Measurements from ENCODE around the gene CLRN2. TPM values are rescaled to one million over a fixed set of nuclear protein-coding genes. Genes with fewer than 3 reads are reported as not detected.

CLRN2 gene
- total and polyA plus RNA-seq, 2 donors (not counting 3 experiments of a cell fraction or from before 2014, with no cell fraction given): not detected

- Histone ChIP-seq H3K9ac (replicated peaks; ENCODE audit: extremely low read depth, insufficient read depth, low read length) (no peak overlapping the region), H3K27ac (ENCODE audit: insufficient read depth, low read depth, low read length) (no peak overlapping the region), H3K79me2 (ENCODE audit: control insufficient read depth, insufficient read depth, low read length) (peaks cover 2% of the 10 kb centered on the region), H3K9me1 (replicated peaks; ENCODE audit: control insufficient read depth, extremely low read depth, insufficient read depth, low read length) (no peaks in the 10 kb centered on the region), H4K20me1 (replicated peaks; ENCODE audit: control insufficient read depth, extremely low read depth, insufficient read depth, low read length) (no peaks in the 10 kb centered on the region), H3K36me3 (ENCODE audit: control insufficient read depth in 2 of 2, extremely low read depth in 1 of 2, insufficient read depth in 2 of 2, low read length in 2 of 2) (peaks cover 8 to 14% of the 10 kb centered on the region in 2 experiments), H3K4me2 (ENCODE audit: insufficient read depth, low read length) (no peak overlapping the region), H3K27me3 (ENCODE audit: control insufficient read depth in 2 of 2, insufficient read depth in 2 of 2, low read length in 2 of 2) (no peaks in the 10 kb centered on the region), H3K4me1 (ENCODE audit: control insufficient read depth, extremely low read depth, insufficient read depth, low read length) (peaks cover 9% of the 10 kb centered on the region), H3K9me3 (replicated peaks; ENCODE audit: control insufficient read depth, insufficient read depth, low read length) (no peaks in the 10 kb centered on the region), H2AFZ (ENCODE audit: low read depth, low read length) (no peak overlapping the region), H3K4me3 (replicated peaks in 1 of 3; ENCODE audit: insufficient read depth in 1 of 3, low read depth in 1 of 3, low read length in 3 of 3) (no peak overlapping the region)
- TF ChIP-seq JUN (IDR thresholded peaks at IDR 0.05; ENCODE audit: borderline replicate concordance, insufficient read depth, insufficient read length, low read depth): no peak
- TF ChIP-seq POLR2AphosphoS5 (IDR thresholded peaks at IDR 0.05; ENCODE audit: insufficient read depth, low read depth, low read length): no peak
- TF ChIP-seq EZH2 (IDR thresholded peaks at IDR 0.05; ENCODE audit: borderline replicate concordance, low read depth, low read length, severe bottlenecking): no peak
- TF ChIP-seq POLR2A (IDR thresholded peaks at IDR 0.05; ENCODE audit: low read depth, low read length): no peak
- TF ChIP-seq CTCF (IDR thresholded peaks at IDR 0.05; ENCODE audit: extremely low read depth in 1 of 2, insufficient read depth in 1 of 2, low read depth in 1 of 2, low read length in 2 of 2): no peak
- no peak for TF ChIP-seq GATA2 (IDR thresholded peaks at IDR 0.05; ENCODE audit: insufficient read depth, insufficient read length, low read depth, low read length)
- TF ChIP-seq, protein P1, sequence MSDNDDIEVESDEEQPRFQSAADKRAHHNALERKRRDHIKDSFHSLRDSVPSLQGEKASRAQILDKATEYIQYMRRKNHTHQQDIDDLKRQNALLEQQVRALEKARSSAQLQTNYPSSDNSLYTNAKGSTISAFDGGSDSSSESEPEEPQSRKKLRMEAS (IDR thresholded peaks at IDR 0.05; ENCODE audit: insufficient read depth, insufficient read length): no peak
- no peak for TF ChIP-seq FOS (IDR thresholded peaks at IDR 0.05; ENCODE audit: borderline replicate concordance, insufficient read depth, low read length)
- TF ChIP-seq MYC (IDR thresholded peaks at IDR 0.05; ENCODE audit: low read depth, low read length): no peak
- no peak for FAIRE-seq
- intact Hi-C loops (cut with micrococcal nuclease) (no loop called here), dilution Hi-C loops (cut with MboI; ENCODE audit: extremely low pct_ligation_motif_present, low sequenced_read_pairs) (no loop called here)
- no TSS peak for BruUV-seq (replicated peaks)
- ChIA-PET POLR2A (no interaction called here), CTCF (no interaction called here)
- no peak for DNase-seq (ENCODE audit: low read depth, low spot score)
These were observed 17.0 kb upstream of the CLRN2 start for GRCh38 chr4:17497890-17498523.
